SU-DHL-6 (cell line): Measurements from ENCODE around the gene ZNF618.

Experiments used
- CTCF ChIP-seq: fragments of 200-600 bp; sonication (generic); IDR thresholded peaks from one replicate; pipeline ENCODE4 v1.5.1; 2017; ENCODE audit warnings: antibody characterized with exemption, mild to moderate bottlenecking, low read length, moderate library complexity; ENCODE audit not compliant: insufficient read depth, poor library complexity, severe bottlenecking
- EZH2phosphoT487 ChIP-seq: fragments of 200-600 bp; sonication (generic), shearing (Covaris generic); conservative IDR thresholded peaks from 2 replicates; pipeline ENCODE4 v1.6.1; 2018; ENCODE audit warnings: mild to moderate bottlenecking, antibody characterized with exemption, low read length, moderate library complexity, mixed read lengths

- no peak for TF ChIP-seq CTCF
- no peak for TF ChIP-seq EZH2phosphoT487
Measured at GRCh38 chr9:114093761-114094505, 217.8 kb downstream of the ZNF618 start.
